ENCODE data around the gene OTOG.

The OTOG gene

GRCh38 chr11:17642980-17643379, 95.9 kb downstream of the OTOG start:
- no peak for TF ChIP-seq REST (IDR thresholded peaks at IDR 0.05; ENCODE audit: insufficient read depth in 1 of 2, low read depth in 2 of 2, low read length in 2 of 2)
- no peak for TF ChIP-seq TAF1 (IDR thresholded peaks at IDR 0.05; ENCODE audit: borderline replicate concordance, insufficient read depth, low read length)
- no peak for TF ChIP-seq POLR2AphosphoS5 (IDR thresholded peaks at IDR 0.05; ENCODE audit: low read depth, low read length)
- no peak for TF ChIP-seq SIN3A (IDR thresholded peaks at IDR 0.05; ENCODE audit: borderline replicate concordance, insufficient read depth, low read length)
- TF ChIP-seq FOXP2 (optimal IDR thresholded peaks at IDR 0.05; ENCODE audit: borderline replicate concordance, extremely low read depth, extremely low read length, insufficient read depth): no peak

- TF ChIP-seq SIN3A (IDR thresholded peaks at IDR 0.05; ENCODE audit: borderline replicate concordance, insufficient read depth, low read length) (no peak), TAF1 (IDR thresholded peaks at IDR 0.05; ENCODE audit: borderline replicate concordance, insufficient read depth, low read length) (no peak), POLR2AphosphoS5 (IDR thresholded peaks at IDR 0.05; ENCODE audit: low read depth, low read length) (no peak), FOXP2 (optimal IDR thresholded peaks at IDR 0.05; ENCODE audit: borderline replicate concordance, extremely low read depth, extremely low read length, insufficient read depth) (no peak), REST (IDR thresholded peaks at IDR 0.05; ENCODE audit: insufficient read depth in 1 of 2, low read depth in 2 of 2, low read length in 2 of 2) (no peak)
These were observed 96.7 kb downstream of the OTOG start for GRCh38 chr11:17643506-17644405.

GRCh38 chr11:17645190-17645970, 98.3 kb downstream of the OTOG start:
- no peak for TF ChIP-seq FOXP2 (optimal IDR thresholded peaks at IDR 0.05; ENCODE audit: borderline replicate concordance, extremely low read depth, extremely low read length, insufficient read depth)

- TF ChIP-seq POLR2AphosphoS5 (IDR thresholded peaks at IDR 0.05; ENCODE audit: low read depth, low read length): no peak
- no peak for TF ChIP-seq SIN3A (IDR thresholded peaks at IDR 0.05; ENCODE audit: borderline replicate concordance, insufficient read depth, low read length)
- no peak for TF ChIP-seq REST (IDR thresholded peaks at IDR 0.05; ENCODE audit: insufficient read depth in 1 of 2, low read depth in 2 of 2, low read length in 2 of 2)
- no peak for TF ChIP-seq TAF1 (IDR thresholded peaks at IDR 0.05; ENCODE audit: borderline replicate concordance, insufficient read depth, low read length)
- no peak for TF ChIP-seq FOXP2 (optimal IDR thresholded peaks at IDR 0.05; ENCODE audit: borderline replicate concordance, extremely low read depth, extremely low read length, insufficient read depth)
These were observed 99.5 kb downstream of the OTOG start for GRCh38 chr11:17646451-17647145.

- TF ChIP-seq SIN3A (IDR thresholded peaks at IDR 0.05; ENCODE audit: borderline replicate concordance, insufficient read depth, low read length) (no peak), POLR2AphosphoS5 (IDR thresholded peaks at IDR 0.05; ENCODE audit: low read depth, low read length) (no peak), TAF1 (IDR thresholded peaks at IDR 0.05; ENCODE audit: borderline replicate concordance, insufficient read depth, low read length) (no peak), FOXP2 (optimal IDR thresholded peaks at IDR 0.05; ENCODE audit: borderline replicate concordance, extremely low read depth, extremely low read length, insufficient read depth) (no peak), REST (IDR thresholded peaks at IDR 0.05; ENCODE audit: insufficient read depth in 1 of 2, low read depth in 2 of 2, low read length in 2 of 2) (no peak)
These were observed 101.5 kb downstream of the OTOG start for GRCh38 chr11:17648528-17648927.

All from PFSK-1 (cell line).